ENCODE measurements around the gene PPIE.
"Not testable (repeated sequence)": the region's sequence is repeated elsewhere in the genome, so short reads cannot be mapped to it uniquely, and the experiment has no call there.

PPIE gene

GRCh38 chr1:39779821-39780220, 41.1 kb downstream of the PPIE start:
- TF ChIP-seq CTCF (IDR thresholded peaks at IDR 0.05; ENCODE audit: extremely low read depth, insufficient read depth, missing control alignments): no peak
- DNase-seq (ENCODE audit: low spot score): no peak
- in situ Hi-C loops (cut with MboI; ENCODE audit: low pct_unique_long_range_greater_than_20kb, low sequenced_read_pairs, unreplicated experiment): no loop called here

- no peak for DNase-seq (ENCODE audit: low spot score)
- in situ Hi-C loops (cut with MboI; ENCODE audit: low pct_unique_long_range_greater_than_20kb, low sequenced_read_pairs, unreplicated experiment): no loop called here
- no peak for TF ChIP-seq CTCF (IDR thresholded peaks at IDR 0.05; ENCODE audit: extremely low read depth, insufficient read depth, missing control alignments)
These were observed 42.6 kb downstream of the PPIE start for GRCh38 chr1:39781349-39781715.

GRCh38 chr1:39782103-39782502, 43.4 kb downstream of the PPIE start:
- in situ Hi-C loops (cut with MboI; ENCODE audit: low pct_unique_long_range_greater_than_20kb, low sequenced_read_pairs, unreplicated experiment): no loop called here
- no peak for TF ChIP-seq CTCF (IDR thresholded peaks at IDR 0.05; ENCODE audit: extremely low read depth, insufficient read depth, missing control alignments)
- DNase-seq (ENCODE audit: low spot score): no peak

GRCh38 chr1:39782685-39783084, 44.0 kb downstream of the PPIE start:
- DNase-seq (ENCODE audit: low spot score); in situ Hi-C loops (cut with MboI; ENCODE audit: low pct_unique_long_range_greater_than_20kb, low sequenced_read_pairs, unreplicated experiment): not testable (repeated sequence)

- in situ Hi-C loops (cut with MboI; ENCODE audit: low pct_unique_long_range_greater_than_20kb, low sequenced_read_pairs, unreplicated experiment): not testable (repeated sequence)
These were observed 47.8 kb downstream of the PPIE start for GRCh38 chr1:39786303-39787107.

GRCh38 chr1:39787108-39787375, 48.4 kb downstream of the PPIE start:
- DNase-seq (ENCODE audit: low spot score); in situ Hi-C loops (cut with MboI; ENCODE audit: low pct_unique_long_range_greater_than_20kb, low sequenced_read_pairs, unreplicated experiment): not testable (repeated sequence)

More at GRCh38 chr1:39786303-39787107, 47.8 kb downstream of the PPIE start:
- DNase-seq (ENCODE audit: low spot score): not testable (repeated sequence)

GRCh38 chr1:39787468-39787867, 48.8 kb downstream of the PPIE start:
- no peak for TF ChIP-seq CTCF (IDR thresholded peaks at IDR 0.05; ENCODE audit: extremely low read depth, insufficient read depth, missing control alignments)
- in situ Hi-C loops (cut with MboI; ENCODE audit: low pct_unique_long_range_greater_than_20kb, low sequenced_read_pairs, unreplicated experiment): no loop called here
- no peak for DNase-seq (ENCODE audit: low spot score)

- DNase-seq (ENCODE audit: low spot score); in situ Hi-C loops (cut with MboI; ENCODE audit: low pct_unique_long_range_greater_than_20kb, low sequenced_read_pairs, unreplicated experiment): not testable (repeated sequence)
These were observed 49.3 kb downstream of the PPIE start for GRCh38 chr1:39787964-39788363.

- no peak for TF ChIP-seq CTCF (IDR thresholded peaks at IDR 0.05; ENCODE audit: extremely low read depth, insufficient read depth, missing control alignments)
- DNase-seq (ENCODE audit: low spot score): peak; percentile 59
- in situ Hi-C loops (cut with MboI; ENCODE audit: low pct_unique_long_range_greater_than_20kb, low sequenced_read_pairs, unreplicated experiment): no loop called here
These were observed 49.7 kb downstream of the PPIE start for GRCh38 chr1:39788426-39788757.
